HG03175 (cell line): Measurements from ENCODE around the gene NUP85.
"Not testable (repeated sequence)": the region's sequence is repeated elsewhere in the genome, so short reads cannot be mapped to it uniquely, and the experiment has no call there.

ENCODE experiments used
- ATAC-seq: cut with Tn5 transposase; IDR thresholded peaks from one replicate; pipeline ENCODE4 v1.9.1; 2021; ENCODE audit warnings: mild to moderate bottlenecking, moderate library complexity; ENCODE audit not compliant: unreplicated experiment

The NUP85 gene

DNA sequence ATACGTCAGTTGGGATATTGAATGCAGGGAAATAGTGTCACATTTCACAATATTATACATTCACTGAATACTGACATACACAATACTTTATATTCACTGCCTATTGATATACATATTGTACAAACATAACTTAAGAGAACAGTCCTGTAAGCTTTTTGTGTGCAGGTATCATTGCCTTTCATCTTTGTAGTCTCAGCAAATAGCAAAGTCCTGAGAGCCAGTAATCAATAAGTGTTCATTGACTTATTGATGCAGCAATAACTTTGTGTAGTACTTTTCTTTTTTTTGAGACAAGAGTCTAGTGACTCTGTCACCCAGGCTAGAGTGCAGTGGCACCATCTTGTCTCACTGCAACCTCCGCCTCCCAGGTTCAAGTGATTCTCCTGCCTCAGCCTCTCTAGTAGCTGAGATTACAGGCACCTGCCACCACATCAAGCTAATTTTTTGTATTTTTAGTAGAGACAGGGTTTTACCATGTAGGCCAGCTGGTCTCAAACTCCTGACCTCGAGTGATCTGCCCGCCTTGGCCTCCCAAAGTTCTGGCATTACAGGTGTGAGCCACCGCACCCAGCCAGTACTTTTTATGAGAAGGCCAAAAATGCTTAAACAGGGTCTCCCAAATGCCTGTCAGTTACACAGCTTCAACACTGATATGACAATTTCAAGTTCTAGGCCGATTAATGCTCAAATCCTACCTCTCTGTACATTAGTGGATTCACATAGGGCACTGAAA, 5.4 kb upstream of the NUP85 start:
- no peak for ATAC-seq

- ATAC-seq: no peak
These were observed 299 bp downstream of the NUP85 start for GRCh38 chr17:75205793-75206163.

GRCh38 chr17:75207050-75207407, 1.6 kb downstream of the NUP85 start:
- ATAC-seq: not testable (repeated sequence)

DNA sequence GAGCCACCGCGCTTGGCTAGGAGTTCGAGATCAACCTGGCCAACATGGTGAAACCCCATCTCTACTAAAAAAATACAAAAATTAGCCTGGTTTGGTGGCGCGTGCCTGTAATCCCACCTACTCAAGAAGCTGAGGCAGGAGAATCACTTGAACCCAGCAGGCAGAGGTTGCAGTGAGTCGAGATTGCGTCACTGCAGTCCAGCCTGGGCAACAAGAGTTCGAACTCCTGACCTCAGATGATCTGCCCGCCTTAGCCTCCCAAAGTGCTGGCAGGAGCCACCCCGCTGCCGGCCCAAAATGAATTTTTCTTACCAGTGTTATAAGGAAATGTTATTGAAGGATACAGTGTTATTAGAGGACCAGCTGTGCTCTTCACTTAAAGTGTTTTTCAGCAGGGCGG, 2.3 kb downstream of the NUP85 start:
- no peak for ATAC-seq

- ATAC-seq: no peak
These were observed 2.7 kb downstream of the NUP85 start for GRCh38 chr17:75208161-75208560.

- ATAC-seq: no peak
These were observed 3.6 kb downstream of the NUP85 start for GRCh38 chr17:75209061-75209460.

GRCh38 chr17:75218131-75218530, 12.7 kb downstream of the NUP85 start:
- ATAC-seq: no peak

DNA sequence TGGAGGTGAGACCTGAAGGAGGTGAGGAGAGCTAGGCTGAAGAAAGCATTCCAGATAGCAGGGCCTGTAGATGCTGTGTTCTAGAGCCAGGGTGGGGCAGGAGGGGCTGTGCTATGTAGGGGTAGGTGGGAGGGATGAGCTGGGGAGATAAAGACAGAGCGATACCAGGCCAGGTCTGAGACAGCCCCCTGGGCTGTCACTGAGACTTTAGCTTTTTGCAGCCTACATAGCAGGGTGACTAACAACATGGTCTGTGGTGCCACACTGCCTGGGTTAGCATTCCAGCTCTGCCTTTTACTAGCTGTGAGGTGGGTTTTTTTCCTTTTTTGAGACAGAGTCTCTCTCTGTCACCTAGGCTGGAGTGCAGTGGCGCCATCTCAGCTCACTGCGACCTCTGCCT, 14.3 kb downstream of the NUP85 start:
- no peak for ATAC-seq

- ATAC-seq: no peak
These were observed 19.5 kb downstream of the NUP85 start for GRCh38 chr17:75225016-75225415.

DNA sequence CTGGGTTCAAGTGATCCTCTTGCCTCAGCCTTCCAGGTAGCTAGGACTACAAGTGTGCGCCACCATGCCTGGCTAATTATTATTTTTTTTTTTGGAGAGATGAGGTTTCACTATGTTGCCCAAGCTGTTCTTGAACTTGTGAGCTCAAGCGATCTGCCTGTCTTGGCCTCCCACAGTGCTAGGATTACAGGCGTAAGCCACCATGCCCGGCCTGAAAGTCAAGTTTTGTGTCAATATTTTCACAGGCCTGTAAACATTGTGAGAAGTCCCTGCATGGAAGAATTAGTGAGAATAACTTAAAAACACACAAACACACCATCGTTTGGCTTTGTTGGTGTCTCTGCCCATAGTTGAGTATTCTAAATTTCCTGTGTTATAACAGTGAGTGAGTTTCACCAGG, 22.2 kb downstream of the NUP85 start:
- no peak for ATAC-seq

DNA sequence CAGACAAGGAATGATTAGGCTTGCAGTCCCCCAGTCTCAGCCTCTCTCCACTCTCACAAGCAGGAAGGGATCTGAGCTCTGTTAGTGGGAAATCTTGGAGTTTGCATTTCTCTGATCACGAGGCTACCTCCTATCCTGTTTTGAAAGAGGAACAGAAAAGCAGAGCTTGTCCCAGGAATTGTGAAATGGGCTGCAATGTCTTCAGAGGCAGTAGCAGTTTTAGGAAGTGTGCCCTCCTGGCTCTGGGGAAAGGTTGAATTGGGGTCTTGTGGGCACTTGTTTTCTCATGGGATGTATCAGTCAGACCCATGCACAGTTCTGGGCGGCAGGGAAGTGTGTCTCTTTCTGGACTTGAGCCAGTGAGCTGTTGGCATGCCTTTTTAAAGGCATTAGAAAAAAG, 22.8 kb downstream of the NUP85 start:
- ATAC-seq: no peak

- no peak for ATAC-seq
These were observed 23.4 kb downstream of the NUP85 start for GRCh38 chr17:75228847-75229246.

DNA sequence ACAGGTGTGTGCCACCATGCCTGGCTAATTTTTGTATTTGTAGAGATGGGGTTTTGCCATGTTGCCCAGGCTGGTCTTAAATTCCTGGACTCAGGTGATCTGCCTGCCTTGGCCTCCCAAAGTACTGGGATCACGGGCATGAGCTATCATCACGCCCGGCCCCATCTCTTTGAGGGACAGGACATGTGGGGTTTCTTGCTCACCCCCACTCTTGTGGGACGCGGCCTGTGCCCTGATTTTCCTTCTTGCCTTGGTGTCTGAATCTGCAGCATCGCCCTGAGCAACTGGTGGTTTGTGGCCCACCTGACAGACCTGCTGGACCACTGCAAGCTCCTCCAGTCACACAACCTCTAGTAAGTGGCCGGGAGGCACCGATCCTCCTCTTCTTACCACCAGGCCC, 25.6 kb downstream of the NUP85 start:
- ATAC-seq: no peak

- no peak for ATAC-seq
These were observed 26.4 kb downstream of the NUP85 start for GRCh38 chr17:75231741-75232464.

GRCh38 chr17:75232786-75233185, 27.3 kb downstream of the NUP85 start:
- no peak for ATAC-seq

DNA sequence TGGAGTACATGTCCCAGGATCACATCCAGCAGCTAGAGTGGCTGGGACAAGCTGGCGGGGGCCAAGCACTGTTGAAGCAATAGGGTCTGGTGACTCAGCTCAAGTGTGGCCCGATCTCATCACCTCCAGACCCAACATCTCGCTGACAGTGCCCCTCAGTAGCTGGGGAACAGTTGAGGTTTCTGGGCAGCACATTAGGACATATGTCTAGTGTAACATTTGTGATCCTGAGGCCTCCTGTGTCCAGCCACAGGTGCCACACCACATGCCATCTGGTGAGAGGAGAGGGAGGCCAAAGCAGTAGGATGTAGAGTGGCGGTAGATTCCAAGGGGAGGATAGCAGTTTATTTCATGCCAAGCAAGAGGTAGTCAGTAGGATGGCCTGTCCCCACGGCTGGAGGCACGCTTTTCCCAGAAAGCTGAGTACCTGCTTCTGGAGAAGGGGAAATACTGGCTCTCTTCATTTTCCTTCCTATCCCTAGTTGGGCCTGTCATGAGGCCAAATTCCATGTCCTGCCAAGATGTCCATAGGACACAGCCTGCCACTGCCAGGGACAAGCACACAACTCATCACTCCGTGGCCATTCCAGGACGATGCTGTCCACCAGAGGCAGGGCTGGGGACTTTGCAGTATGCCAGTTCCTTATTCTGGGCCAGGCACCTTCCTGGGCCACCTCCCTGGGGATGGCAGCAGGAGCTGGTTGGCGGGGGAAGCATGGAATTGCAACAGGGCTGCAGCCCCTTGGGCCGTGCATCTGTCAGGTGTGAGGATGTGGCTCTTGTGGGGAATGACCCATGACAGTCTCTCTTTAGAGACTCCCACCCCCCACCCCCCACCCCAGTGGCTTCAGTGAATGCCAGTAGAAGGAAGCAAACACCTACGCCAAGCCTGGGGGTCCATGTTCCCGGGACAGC, 31.9 kb downstream of the NUP85 start:
- ATAC-seq: no peak

DNA sequence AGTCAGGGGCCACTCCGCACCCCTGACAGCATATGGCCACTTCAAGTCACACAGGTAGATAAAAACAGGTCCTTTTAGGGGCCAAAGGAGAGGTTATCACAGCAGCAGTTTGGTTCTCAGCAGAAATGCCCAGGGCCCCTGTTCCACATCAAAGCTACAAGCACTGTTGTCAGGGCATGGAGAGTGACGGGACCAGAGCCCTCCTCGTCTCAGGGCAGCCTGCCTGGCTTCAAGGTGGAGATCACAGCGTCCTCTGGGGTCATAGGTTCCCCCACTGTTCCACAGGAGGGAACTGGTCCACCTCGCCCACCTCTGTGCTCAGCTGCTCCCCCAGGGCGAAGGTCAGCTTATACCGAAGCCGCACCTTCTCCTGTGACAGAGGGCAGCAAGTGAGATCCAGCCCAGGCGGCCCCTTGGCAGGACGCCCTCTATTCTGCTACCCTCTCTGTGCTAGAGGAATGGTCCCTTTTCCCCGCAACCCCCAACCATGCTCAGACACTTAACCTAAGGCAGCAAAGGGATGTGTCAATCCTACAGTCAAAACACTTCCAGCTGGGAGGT, 32.6 kb downstream of the NUP85 start:
- no peak for ATAC-seq

GRCh38 chr17:75238684-75239191, 33.3 kb downstream of the NUP85 start:
- no peak for ATAC-seq

- no peak for ATAC-seq
These were observed 33.7 kb downstream of the NUP85 start for GRCh38 chr17:75239214-75239613.

DNA sequence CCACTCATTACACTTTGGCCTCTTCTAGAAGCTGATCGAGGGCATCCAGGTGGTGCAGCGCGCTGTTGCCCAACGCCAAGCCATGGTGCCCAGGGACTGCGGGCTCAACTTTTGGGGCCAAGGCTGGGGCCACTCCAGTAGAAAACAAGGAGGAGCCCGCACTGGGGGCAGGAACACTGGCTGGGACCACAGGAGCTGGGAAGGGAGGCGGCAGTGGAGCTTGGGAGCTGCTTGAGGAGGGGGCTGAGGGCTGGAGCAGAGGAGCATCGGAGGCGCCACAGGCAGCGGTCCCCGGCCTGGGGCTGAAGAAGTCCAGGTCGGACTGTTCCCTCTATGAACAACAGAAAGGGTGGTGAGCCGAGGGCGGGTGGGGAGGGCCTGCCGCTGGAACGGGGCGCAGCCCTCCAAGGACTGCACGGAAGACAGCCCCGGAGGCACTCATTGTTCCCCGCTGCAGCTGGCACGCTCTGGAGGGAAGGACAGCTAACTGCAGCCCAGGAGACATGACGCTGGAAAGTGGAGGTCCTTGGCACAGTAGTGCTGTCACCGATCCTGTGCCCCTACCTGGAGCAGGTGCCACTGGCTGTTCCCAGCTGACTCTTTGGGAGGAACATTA, 34.4 kb downstream of the NUP85 start:
- no peak for ATAC-seq
